ENCODE measurements around the gene MIA.

DNA sequence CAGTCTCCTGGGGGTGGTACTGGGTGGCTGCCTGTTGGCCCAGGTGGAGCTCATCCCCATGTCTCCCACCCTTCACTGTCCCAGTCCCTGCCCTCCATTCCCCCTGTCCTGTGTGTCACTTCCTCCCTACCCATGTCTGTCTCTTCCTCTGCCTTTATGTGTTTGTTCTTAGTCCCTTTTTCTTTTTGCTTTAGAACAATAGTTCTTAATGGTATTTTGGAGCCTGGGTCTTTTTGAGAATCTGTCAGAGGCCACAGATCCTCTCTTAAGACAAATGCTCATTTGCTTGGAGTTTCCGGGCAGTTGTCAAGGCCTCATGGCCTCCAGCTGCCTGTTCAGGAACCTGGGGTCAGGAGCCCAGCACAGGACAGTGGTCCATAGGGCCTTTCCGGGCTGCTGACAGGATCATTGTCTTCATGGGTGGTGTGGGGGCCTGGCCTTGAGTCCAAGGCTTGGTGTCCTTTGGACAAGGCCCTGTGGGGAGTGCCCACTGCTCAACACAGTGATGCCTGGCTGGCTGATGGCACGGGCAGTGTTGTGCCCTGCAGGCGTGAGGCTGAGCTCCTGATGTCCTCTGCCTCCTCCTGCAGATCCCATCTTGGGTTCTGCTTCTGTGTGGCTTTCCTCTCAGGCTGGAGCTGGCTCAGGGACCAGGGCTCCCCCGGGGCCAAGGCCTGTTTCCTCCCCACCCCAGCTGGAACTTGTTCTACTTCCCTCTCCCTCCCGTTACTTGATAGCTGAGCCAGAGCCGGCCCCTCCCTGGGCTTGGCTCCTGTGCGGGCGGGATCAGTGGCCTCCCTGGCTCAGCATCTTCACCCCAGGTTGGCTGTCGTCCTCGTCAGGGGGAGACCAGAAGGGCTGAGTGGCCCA is 27.2 kb downstream of the MIA start:
- TF ChIP-seq, protein P1, sequence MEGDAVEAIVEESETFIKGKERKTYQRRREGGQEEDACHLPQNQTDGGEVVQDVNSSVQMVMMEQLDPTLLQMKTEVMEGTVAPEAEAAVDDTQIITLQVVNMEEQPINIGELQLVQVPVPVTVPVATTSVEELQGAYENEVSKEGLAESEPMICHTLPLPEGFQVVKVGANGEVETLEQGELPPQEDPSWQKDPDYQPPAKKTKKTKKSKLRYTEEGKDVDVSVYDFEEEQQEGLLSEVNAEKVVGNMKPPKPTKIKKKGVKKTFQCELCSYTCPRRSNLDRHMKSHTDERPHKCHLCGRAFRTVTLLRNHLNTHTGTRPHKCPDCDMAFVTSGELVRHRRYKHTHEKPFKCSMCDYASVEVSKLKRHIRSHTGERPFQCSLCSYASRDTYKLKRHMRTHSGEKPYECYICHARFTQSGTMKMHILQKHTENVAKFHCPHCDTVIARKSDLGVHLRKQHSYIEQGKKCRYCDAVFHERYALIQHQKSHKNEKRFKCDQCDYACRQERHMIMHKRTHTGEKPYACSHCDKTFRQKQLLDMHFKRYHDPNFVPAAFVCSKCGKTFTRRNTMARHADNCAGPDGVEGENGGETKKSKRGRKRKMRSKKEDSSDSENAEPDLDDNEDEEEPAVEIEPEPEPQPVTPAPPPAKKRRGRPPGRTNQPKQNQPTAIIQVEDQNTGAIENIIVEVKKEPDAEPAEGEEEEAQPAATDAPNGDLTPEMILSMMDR (IDR thresholded peaks at IDR 0.05): no peak
- no peak for TF ChIP-seq POLR2A (IDR thresholded peaks at IDR 0.05)

Measured in breast epithelium (tissue), 3 donors.